Activated CD8-positive, alpha-beta T cell treated with anti-CD3 and anti-CD28 coated beads for 36 hours (primary cell): ENCODE measurements around the gene DLD. TPM values are rescaled to one million over a fixed set of nuclear protein-coding genes. Genes with fewer than 3 reads are reported as not detected.
"Not testable (repeated sequence)": the region's sequence is repeated elsewhere in the genome, so short reads cannot be mapped to it uniquely, and the experiment has no call there.

Source experiments
- ATAC-seq: fragments of 200-7000 bp; cut with Tn5 transposase; one replicate; pipeline ENCODE4 v1.10.0; 2021; ENCODE audit warnings: mild to moderate bottlenecking, moderate library complexity
- CTCF ChIA-PET: fragments of 350-600 bp; sonication (Branson Sonifier 250); formaldehyde crosslinking; loops from one replicate; lab custom pipeline; 2021; ENCODE audit warnings: antibody characterized with exemption; lab: Charles Lee
- POLR2A ChIA-PET: fragments of 350-600 bp; sonication (Branson Sonifier 250); formaldehyde crosslinking; loops from one replicate; lab custom pipeline; 2021; ENCODE audit warnings: antibody characterized with exemption; lab: Charles Lee
- DNase-seq: peaks from one replicate; pipeline ENCODE4 v3.0.0-alpha.2; 2020
- H3K27ac Mint-ChIP-seq: one replicate; pipeline ENCODE4 v1.8.0; 2021; ENCODE audit warnings: mild to moderate bottlenecking, mixed read lengths
- H3K27me3 Mint-ChIP-seq: one replicate; pipeline ENCODE4 v1.8.0; 2021; ENCODE audit warnings: mixed read lengths
- H3K36me3 Mint-ChIP-seq: one replicate; pipeline ENCODE4 v1.8.0; 2021; ENCODE audit warnings: low read depth, mixed read lengths
- H3K4me1 Mint-ChIP-seq: one replicate; pipeline ENCODE4 v1.8.0; 2021; ENCODE audit warnings: low read depth, mixed read lengths
- H3K4me3 Mint-ChIP-seq: one replicate; pipeline ENCODE4 v1.8.0; 2021; ENCODE audit warnings: mild to moderate bottlenecking, moderate library complexity, mixed read lengths
- H3K9me3 Mint-ChIP-seq: one replicate; pipeline ENCODE4 v1.8.0; 2021; ENCODE audit warnings: mixed read lengths
- CTCF ChIP-seq: fragments of 200-600 bp; IDR thresholded peaks from one replicate; pipeline ENCODE4 v1.8.0; 2022; ENCODE audit warnings: antibody characterized with exemption, mild to moderate bottlenecking
- intact Hi-C: fragments of 100-400 bp; cut with micrococcal nuclease; formaldehyde crosslinking; loops from one replicate; pipeline ENCODE4 v1.10.0; 2022
- total RNA-seq, 2 experiments: library from RNA; stranded (reverse); gene quantifications; one replicate each; pipeline ENCODE4 v1.2.3, GENCODE V29; 2021

Gene DLD
- total RNA-seq, 2 experiments from 2014 or later = 99.8 to 102 TPM

GRCh38 chr7:107890493-107890961 is 456 bp upstream of the DLD start:
- ATAC-seq (peak; percentile 12), DNase-seq (peak; percentile 27)
- POLR2A ChIA-PET = interaction anchor here (0.9 to 3.4 kb wide), 6 partner anchors 9 to 723 kb away, joined by 3 to 15 read pairs (median 4); partner anchors contain the start of gene CBLL1
- intact Hi-C loops = no loop called here
- Mint-ChIP-seq H3K4me3 (peak overlapping the region; percentile 87), H3K4me1 (peaks cover 32% of the 10 kb centered on the region), H3K27ac (peak overlapping the region; percentile 97), H3K9me3 (peaks cover 2% of the 10 kb centered on the region), H3K36me3 (peaks cover 23% of the 10 kb centered on the region), H3K27me3 (no peaks in the 10 kb centered on the region)
- CTCF ChIA-PET = interaction anchor here (0.6 to 5.5 kb wide), 5 partner anchors 10 to 255 kb away, joined by 4 to 48 read pairs (median 10); partner anchors contain the start of gene CBLL1
- no peak for TF ChIP-seq CTCF

- DNase-seq (peak; percentile 33), ATAC-seq (peak; percentile 17)
- Mint-ChIP-seq H3K27me3 (no peaks in the 10 kb centered on the region), H3K27ac (peak overlapping the region; percentile 97), H3K4me3 (peak overlapping the region; percentile 87), H3K36me3 (peaks cover 33% of the 10 kb centered on the region), H3K9me3 (peaks cover 2% of the 10 kb centered on the region), H3K4me1 (peaks cover 40% of the 10 kb centered on the region)
- no peak for TF ChIP-seq CTCF
- CTCF ChIA-PET = interaction anchor here (1.4 to 5.5 kb wide), 3 partner anchors 12 to 149 kb away, joined by 3 to 48 read pairs (median 10); partner anchors contain the start of gene CBLL1
- intact Hi-C loops = no loop called here
- POLR2A ChIA-PET = interaction anchor here (0.5 to 3.4 kb wide), 8 partner anchors 9 to 724 kb away, joined by 3 to 15 read pairs (median 4); partner anchors contain the start of gene CBLL1
These were observed 818 bp downstream of the DLD start for GRCh38 chr7:107891636-107892366.

- Mint-ChIP-seq H3K4me3 (peak overlapping the region; percentile 87), H3K4me1 (peaks cover 45% of the 10 kb centered on the region), H3K36me3 (peaks cover 39% of the 10 kb centered on the region), H3K27ac (peak overlapping the region; percentile 97)
- DNase-seq, H3K27me3 Mint-ChIP-seq, ATAC-seq, H3K9me3 Mint-ChIP-seq, intact Hi-C loops: not testable (repeated sequence)
- CTCF ChIA-PET = interaction anchor here (1.4 to 5.5 kb wide), 2 partner anchors 13 to 18 kb away, joined by 3 to 48 read pairs; no protein-coding TSS in a partner anchor
- POLR2A ChIA-PET = interaction anchor here (3.4 kb wide), 1 partner anchor 149 kb away, joined by 15 read pairs; the partner anchor contains the start of gene CBLL1
These were observed 1.4 kb downstream of the DLD start for GRCh38 chr7:107892367-107892741.

GRCh38 chr7:107898997-107899594 is 8.1 kb downstream of the DLD start:
- Mint-ChIP-seq H3K4me3 (no peak overlapping the region), H3K36me3 (peaks cover 46% of the 10 kb centered on the region), H3K27ac (no peak overlapping the region), H3K9me3 (no peaks in the 10 kb centered on the region), H3K27me3 (no peaks in the 10 kb centered on the region), H3K4me1 (peaks cover 46% of the 10 kb centered on the region)
- CTCF ChIA-PET = interaction anchor here (1.3 kb wide), 1 partner anchor 10 kb away, joined by 4 read pairs; no protein-coding TSS in a partner anchor
- ATAC-seq (no peak), DNase-seq (no peak)
- no peak for TF ChIP-seq CTCF
- intact Hi-C loops = no loop called here
- POLR2A ChIA-PET = interaction anchor here (1.1 kb wide), 1 partner anchor 8 kb away, joined by 4 read pairs; the partner anchor contains the start of gene DLD

GRCh38 chr7:107900496-107901015 is 9.6 kb downstream of the DLD start:
- ChIA-PET POLR2A (interaction anchor here (1.0 kb wide), 1 partner anchor 10 kb away, joined by 5 read pairs; the partner anchor contains the start of gene DLD), CTCF (interaction anchor here (1.1 to 1.2 kb wide), 2 partner anchors 10 to 20 kb away, joined by 3 to 4 read pairs; no protein-coding TSS in a partner anchor)
- Mint-ChIP-seq H3K9me3 (no peaks in the 10 kb centered on the region), H3K4me1 (peaks cover 32% of the 10 kb centered on the region), H3K27me3 (no peaks in the 10 kb centered on the region), H3K4me3 (no peak overlapping the region), H3K27ac (no peak overlapping the region), H3K36me3 (peaks cover 39% of the 10 kb centered on the region)
- no peak for TF ChIP-seq CTCF
- ATAC-seq = no peak
- intact Hi-C loops = no loop called here
- DNase-seq = no peak
